HepG2 (cell line): Measurements from ENCODE around the gene CEP164. TPM values are rescaled to one million over a fixed set of nuclear protein-coding genes. Genes with fewer than 3 reads are reported as not detected.

Source experiments
- ATAC-seq: fragments of 200-7000 bp; cut with Tn5 transposase; 3 replicates; pipeline ENCODE4 v1.9.1; 2020; ENCODE audit warnings: mild to moderate bottlenecking, moderate library complexity
- BruUV-seq: library from RNA; stranded (reverse); fragments of 400-500 nt; replicated peaks from 2 replicates; lab custom pipeline; 2021; lab: Mats Ljungman, UMichigan
- CTCF ChIA-PET: fragments of 300-600 bp; formaldehyde crosslinking; extraction: SDS; loops from one replicate; lab custom pipeline; 2021; ENCODE audit warnings: low total read pairs, inconsistent platforms, low intra/inter-chr PET ratio; lab: Yijun Ruan, JAX
- POLR2A ChIA-PET: fragments of 350-600 bp; sonication (Branson Sonifier 250); formaldehyde crosslinking; loops from one replicate; lab custom pipeline; 2020; ENCODE audit warnings: antibody characterized with exemption, inconsistent platforms; lab: Yijun Ruan, JAX
- DNase-seq: peaks from one replicate; pipeline ENCODE4 v3.0.0-alpha.2; 2015; ENCODE audit warnings: low spot score
- FAIRE-seq: peaks from 3 replicates; lab custom pipeline; 2011; peaks lifted over from hg19 to GRCh38; lab: Jason Lieb, UNC
- H2AFZ ChIP-seq: one replicate; pipeline ENCODE4 v1.6.1; 2011; ENCODE audit warnings: low read length, inconsistent platforms
- H3K27ac ChIP-seq: fragments of 300-600 bp; 3 replicates; pipeline ENCODE4 v1.8.0; 2011; ENCODE audit warnings: mixed run types, mild to moderate bottlenecking, mixed read lengths, low read length, inconsistent platforms; ENCODE audit not compliant: insufficient read depth; ENCODE audit errors: extremely low read length
- H3K27me3 ChIP-seq, 2 experiments: fragments of 200-600 bp in 1 of 2; 2 replicates in 1 of 2; 3 replicates in 1 of 2; pipeline versions ENCODE4 v1.6.0 to v1.8.0; 2011; ENCODE audit warnings: low read length in 2 of 2, mild to moderate bottlenecking in 2 of 2, moderate library complexity in 2 of 2, inconsistent platforms in 1 of 2; ENCODE audit not compliant: insufficient read depth in 2 of 2, control insufficient read depth in 1 of 2
- H3K36me3 ChIP-seq, 2 experiments: fragments of 200-600 bp in 1 of 2; replicated peaks in 1 of 2; 2 replicates in 1 of 2; 3 replicates in 1 of 2; pipeline versions ENCODE4 v1.5.1 to v1.8.0; 2011; ENCODE audit warnings: low read length in 2 of 2, inconsistent platforms in 1 of 2; ENCODE audit not compliant: insufficient read depth in 2 of 2, control insufficient read depth in 1 of 2
- H3K4me1 ChIP-seq: 2 replicates; pipeline ENCODE4 v1.5.1; 2012; ENCODE audit warnings: low read length, inconsistent platforms; ENCODE audit not compliant: insufficient read depth
- H3K4me2 ChIP-seq: 2 replicates; pipeline ENCODE4 v1.6.0; 2011; ENCODE audit warnings: low read depth, low read length, inconsistent platforms
- H3K4me3 ChIP-seq, 3 experiments: fragments of 200-600 bp in 1 of 3; sonication (generic), shearing (Covaris generic) in 1 of 3; replicated peaks in 1 of 3; 2 replicates each; pipeline ENCODE4 v1.5.1; 2011 to 2016; ENCODE audit warnings: low read length in 3 of 3, inconsistent platforms in 2 of 3, low read depth in 2 of 3, mild to moderate bottlenecking in 2 of 3, control low read depth in 1 of 3, mixed read lengths in 1 of 3; ENCODE audit not compliant: insufficient read depth in 1 of 3
- H3K79me2 ChIP-seq: one replicate; pipeline ENCODE4 v1.6.1; 2011; ENCODE audit warnings: low read length, inconsistent platforms; ENCODE audit not compliant: insufficient read depth
- H3K9ac ChIP-seq: 2 replicates; pipeline ENCODE4 v1.6.0; 2011; ENCODE audit warnings: mild to moderate bottlenecking, low read depth, low read length, inconsistent platforms; ENCODE audit not compliant: insufficient read depth
- H3K9me3 ChIP-seq: 2 replicates; pipeline ENCODE4 v1.5.1; 2012; ENCODE audit warnings: mild to moderate bottlenecking, low read length
- H4K20me1 ChIP-seq: 2 replicates; pipeline ENCODE4 v1.6.0; 2011; ENCODE audit warnings: inconsistent platforms, mild to moderate bottlenecking, low read length, moderate library complexity; ENCODE audit not compliant: insufficient read depth
- ERF ChIP-seq: IDR thresholded peaks from 2 replicates; pipeline ENCODE4 v1.6.1; 2018; ENCODE audit warnings: missing biosample characterization, missing genetic modification reagents
- FOXA1 ChIP-seq, 2 experiments: fragments of 450-650 bp in 1 of 2; sonication (generic) in 1 of 2; formaldehyde crosslinking in 1 of 2; IDR thresholded peaks; 2 replicates each; pipeline versions ENCODE4 v1.4.0 to v1.6.1; 2016 to 2020; ENCODE audit warnings: missing genetic modification reagents in 1 of 2
- PCBP2 ChIP-seq: fragments of 200-400 bp; formaldehyde crosslinking; optimal IDR thresholded peaks from 2 replicates; pipeline ENCODE3; 2018; ENCODE audit warnings: low read length, low read depth; ENCODE audit not compliant: poor library complexity, severe bottlenecking
- RELA ChIP-seq: sonication (generic); formaldehyde crosslinking; IDR thresholded peaks from 2 replicates; pipeline ENCODE4 v1.4.0; 2020; ENCODE audit warnings: missing genetic modification reagents
- SIX4 ChIP-seq: sonication (generic); formaldehyde crosslinking; IDR thresholded peaks from 2 replicates; pipeline ENCODE4 v1.4.0; 2020; ENCODE audit warnings: missing genetic modification reagents
- SMYD3 ChIP-seq: sonication (generic); formaldehyde crosslinking; IDR thresholded peaks from 2 replicates; pipeline ENCODE4 v1.8.1; 2023; ENCODE audit warnings: mild to moderate bottlenecking, missing genetic modification reagents
- ZNF225 ChIP-seq: sonication (generic); formaldehyde crosslinking; IDR thresholded peaks from 2 replicates; pipeline ENCODE4 v1.4.0; 2020; ENCODE audit warnings: mild to moderate bottlenecking, missing genetic modification reagents
- ZNF260 ChIP-seq: sonication (generic); formaldehyde crosslinking; IDR thresholded peaks from 2 replicates; pipeline ENCODE4 v1.4.0; 2020; ENCODE audit warnings: missing genetic modification reagents, low read depth, mild to moderate bottlenecking, borderline replicate concordance
- ZNF33A ChIP-seq: sonication (generic); formaldehyde crosslinking; IDR thresholded peaks from 2 replicates; pipeline ENCODE4 v1.5.1; 2020; ENCODE audit warnings: missing genetic modification reagents, mild to moderate bottlenecking, moderate library complexity, borderline replicate concordance
- WGBS: methylation state at CpG from one replicate; pipeline ENCODE4 v1.1.6; 2017; ENCODE audit warnings: low lambda C conversion rate; 5-methylcytosine and 5-hydroxymethylcytosine counted together
- in situ Hi-C: cut with HindIII; loops from 2 replicates; pipeline ENCODE4 v1.10.0; 2017; ENCODE audit warnings: low pct_unique_long_range_greater_than_20kb; ENCODE audit not compliant: extremely low pct_ligation_motif_present
- intact Hi-C: fragments of 100-400 bp; cut with micrococcal nuclease; formaldehyde crosslinking; loops from one replicate; pipeline ENCODE4 v1.10.0; 2022; ENCODE audit not compliant: unreplicated experiment
- polyA plus RNA-seq, 8 experiments: library from polyadenylated mRNA; depleted of rRNA in 3 of 8; stranded (reverse) in 7 of 8; unstranded in 1 of 8; fragments of >200 nt; fragmentation: Illumina TruSeq in 4 of 8; extraction: Trizol in 4 of 8; gene quantifications; 2 replicates each; pipeline versions ENCODE4 v1.2.1 to v1.2.3, GENCODE V29; 2011 to 2016; ENCODE audit warnings: low read depth in 4 of 8, missing spikeins in 1 of 8, mixed read lengths in 1 of 8; ENCODE audit not compliant: insufficient read depth in 1 of 8
- total RNA-seq, 5 experiments: library from RNA; depleted of rRNA; stranded (reverse); fragments of >200 nt; fragmentation: Illumina TruSeq; extraction: Trizol; gene quantifications; 2 replicates each; pipeline ENCODE4 v1.2.3, GENCODE V29; 2016; ENCODE audit warnings: low read depth in 1 of 5
- TF ChIP-seq, protein P1 (sequence below): sonication (generic); formaldehyde crosslinking; IDR thresholded peaks from 2 replicates; pipeline ENCODE4 v1.5.0; 2020; ENCODE audit warnings: mild to moderate bottlenecking, missing genetic modification reagents, borderline replicate concordance

CEP164 gene
- total and polyA plus RNA-seq, 2 of the 13 experiments (the other 11 are each of a cell fraction or from before 2014, with no cell fraction given), result 11.4 to 15.2 TPM

DNA sequence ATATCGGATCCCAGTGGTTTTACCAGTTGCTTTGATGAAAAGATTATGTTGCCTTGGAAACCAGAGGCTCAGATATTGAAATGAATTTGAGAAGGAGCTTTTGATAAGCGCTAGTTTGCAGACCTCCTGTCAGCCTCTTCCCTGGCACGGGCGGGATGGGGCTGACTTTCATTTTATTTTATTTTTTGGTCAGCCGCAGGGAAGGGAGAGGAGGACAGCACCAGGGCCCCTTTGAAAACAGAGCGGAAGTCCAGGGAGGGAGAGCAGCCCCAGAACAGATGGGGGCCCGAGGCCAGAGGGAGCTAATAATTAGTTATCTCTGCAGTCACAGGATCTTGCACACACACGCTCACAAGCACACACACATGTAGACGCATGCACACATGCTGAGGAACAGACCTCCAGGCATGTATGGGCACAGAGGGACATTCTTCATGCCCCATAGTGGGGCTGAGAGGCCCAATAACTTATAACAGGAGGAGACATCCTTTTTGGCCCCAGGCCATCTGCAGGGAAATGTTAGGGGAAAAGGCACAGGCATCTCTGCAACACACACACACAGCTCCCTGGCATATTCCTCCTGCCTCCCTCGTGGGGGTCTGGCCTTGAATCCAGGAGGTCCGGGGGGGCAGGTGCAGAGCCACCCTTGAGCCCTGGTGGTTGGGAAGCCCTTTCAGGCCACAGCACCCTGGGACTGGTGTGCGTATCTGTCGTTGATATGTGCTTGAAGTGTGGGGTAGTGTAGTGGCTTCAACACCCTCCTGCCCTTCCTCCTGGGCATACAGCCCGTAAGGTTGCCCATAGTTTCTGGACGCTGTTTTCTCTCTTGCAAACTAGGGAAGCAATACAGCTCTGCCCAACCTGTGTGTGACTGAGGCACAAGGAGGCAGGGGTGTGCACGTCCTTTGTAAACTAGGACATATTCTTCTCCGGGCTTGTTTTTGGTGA, 117.3 kb downstream of the CEP164 start (continued):
- no peak for TF ChIP-seq SMYD3 (CRISPR knock-in tag)
- no peak for TF ChIP-seq PCBP2
- no peak for TF ChIP-seq RELA (CRISPR knock-in tag)
- TF ChIP-seq FOXA1 (IDR thresholded peaks at IDR 0.05), result no peak
- TF ChIP-seq FOXA1 (CRISPR knock-in tag; IDR thresholded peaks at IDR 0.05), result no peak
- no peak for TF ChIP-seq ZNF33A (CRISPR knock-in tag)
- no peak for TF ChIP-seq ZNF225 (CRISPR knock-in tag)
- TF ChIP-seq, all 625 proteins: peak for 0

DNA sequence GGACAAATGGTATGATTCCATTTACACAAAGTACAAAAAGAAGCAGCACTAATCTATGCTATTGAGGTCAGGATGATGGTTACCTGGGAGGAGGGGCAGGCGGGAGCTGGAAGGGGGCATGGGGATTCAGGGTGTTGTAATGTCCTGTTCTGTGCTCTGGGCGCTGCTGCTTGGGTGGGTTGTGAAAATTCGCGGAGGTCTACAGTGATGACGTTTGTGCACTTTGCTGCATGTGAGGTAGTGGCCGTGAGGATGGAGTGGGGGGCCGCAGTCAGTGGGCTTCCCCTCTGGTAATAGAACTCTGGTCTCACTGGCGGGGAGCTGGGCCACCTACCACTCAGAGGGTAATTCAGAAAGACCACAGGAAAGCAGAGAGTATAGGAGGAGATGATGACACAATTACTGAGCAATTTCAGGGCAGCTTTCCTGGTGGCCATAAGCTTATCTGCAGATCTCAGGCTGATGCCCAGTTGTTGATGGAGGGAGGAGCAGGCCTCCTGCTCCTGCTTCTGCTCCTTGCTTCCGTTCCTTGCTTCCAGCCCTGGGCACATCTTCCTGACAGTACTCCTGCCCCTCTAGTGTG, 121.5 kb downstream of the CEP164 start:
- H3K4me1 ChIP-seq, result no peaks in the 10 kb centered on the region
- no peaks in the 10 kb centered on the region for H3K9me3 ChIP-seq
- 69% methylated on average over 8 of the region's 9 CpGs for WGBS
- ChIA-PET POLR2A (no interaction called here), CTCF (no interaction called here)
- H3K4me2 ChIP-seq, result no peak overlapping the region
- in situ Hi-C loops (loop anchor here (25.0 kb wide), 1 partner anchor 488 kb away; the partner anchor contains the start of gene TMPRSS13), intact Hi-C loops (no loop called here)
- no peak overlapping the region for H3K27ac ChIP-seq
- H4K20me1 ChIP-seq, result no peaks in the 10 kb centered on the region
- H3K27me3 ChIP-seq, result peaks cover 2 to 9% of the 10 kb centered on the region in 2 experiments; a peak in 2 of 5 replicates
- DNase-seq (no peak), FAIRE-seq (no peak), ATAC-seq (no peak)
- H3K36me3 ChIP-seq, result no peaks in the 10 kb centered on the region
- H2AFZ ChIP-seq, result no peak overlapping the region
- H3K4me3 ChIP-seq, result no peak overlapping the region
- TF ChIP-seq SIX4 (CRISPR knock-in tag) (no peak), ERF (CRISPR knock-in tag) (no peak), ZNF260 (CRISPR knock-in tag) (no peak)
- TF ChIP-seq, protein P1, sequence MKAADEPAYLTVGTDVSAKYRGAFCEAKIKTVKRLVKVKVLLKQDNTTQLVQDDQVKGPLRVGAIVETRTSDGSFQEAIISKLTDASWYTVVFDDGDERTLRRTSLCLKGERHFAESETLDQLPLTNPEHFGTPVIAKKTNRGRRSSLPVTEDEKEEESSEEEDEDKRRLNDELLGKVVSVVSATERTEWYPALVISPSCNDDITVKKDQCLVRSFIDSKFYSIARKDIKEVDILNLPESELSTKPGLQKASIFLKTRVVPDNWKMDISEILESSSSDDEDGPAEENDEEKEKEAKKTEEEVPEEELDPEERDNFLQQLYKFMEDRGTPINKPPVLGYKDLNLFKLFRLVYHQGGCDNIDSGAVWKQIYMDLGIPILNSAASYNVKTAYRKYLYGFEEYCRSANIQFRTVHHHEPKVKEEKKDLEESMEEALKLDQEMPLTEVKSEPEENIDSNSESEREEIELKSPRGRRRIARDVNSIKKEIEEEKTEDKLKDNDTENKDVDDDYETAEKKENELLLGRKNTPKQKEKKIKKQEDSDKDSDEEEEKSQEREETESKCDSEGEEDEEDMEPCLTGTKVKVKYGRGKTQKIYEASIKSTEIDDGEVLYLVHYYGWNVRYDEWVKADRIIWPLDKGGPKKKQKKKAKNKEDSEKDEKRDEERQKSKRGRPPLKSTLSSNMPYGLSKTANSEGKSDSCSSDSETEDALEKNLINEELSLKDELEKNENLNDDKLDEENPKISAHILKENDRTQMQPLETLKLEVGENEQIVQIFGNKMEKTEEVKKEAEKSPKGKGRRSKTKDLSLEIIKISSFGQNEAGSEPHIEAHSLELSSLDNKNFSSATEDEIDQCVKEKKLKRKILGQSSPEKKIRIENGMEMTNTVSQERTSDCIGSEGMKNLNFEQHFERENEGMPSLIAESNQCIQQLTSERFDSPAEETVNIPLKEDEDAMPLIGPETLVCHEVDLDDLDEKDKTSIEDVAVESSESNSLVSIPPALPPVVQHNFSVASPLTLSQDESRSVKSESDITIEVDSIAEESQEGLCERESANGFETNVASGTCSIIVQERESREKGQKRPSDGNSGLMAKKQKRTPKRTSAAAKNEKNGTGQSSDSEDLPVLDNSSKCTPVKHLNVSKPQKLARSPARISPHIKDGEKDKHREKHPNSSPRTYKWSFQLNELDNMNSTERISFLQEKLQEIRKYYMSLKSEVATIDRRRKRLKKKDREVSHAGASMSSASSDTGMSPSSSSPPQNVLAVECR, result no peak
- BruUV-seq, result no TSS peak
- no peak overlapping the region for H3K9ac ChIP-seq
- no peaks in the 10 kb centered on the region for H3K79me2 ChIP-seq
